ENCODE data around the gene GNA15.

The GNA15 gene

GRCh38 chr19:3196064-3196932 is 60.5 kb downstream of the GNA15 start:
- no peak overlapping the region for H2AFZ ChIP-seq (ENCODE audit: low read length)
- H3K79me2 ChIP-seq (ENCODE audit: insufficient read depth, low read length) = no peaks in the 10 kb centered on the region
- no peak overlapping the region for H3K9ac ChIP-seq (ENCODE audit: low read length)
- no peaks in the 10 kb centered on the region for H3K9me3 ChIP-seq (ENCODE audit: low read length)
- H3K27me3 ChIP-seq (ENCODE audit: insufficient read depth, low read length) = no peaks in the 10 kb centered on the region
- H3K4me3 ChIP-seq (ENCODE audit: low read depth, low read length, poor library complexity, severe bottlenecking) = no peak overlapping the region
- peaks cover 52% of the 10 kb centered on the region for H3K36me3 ChIP-seq (ENCODE audit: insufficient read depth, low read length)
- H3K9me2 ChIP-seq (ENCODE audit: low read depth, low read length) = no peaks in the 10 kb centered on the region
- H3K4me2 ChIP-seq (ENCODE audit: low read length) = no peak overlapping the region
- H3K4me1 ChIP-seq (ENCODE audit: insufficient read depth, low read length, severe bottlenecking) = no peaks in the 10 kb centered on the region
- no peaks in the 10 kb centered on the region for H4K20me1 ChIP-seq (ENCODE audit: insufficient read depth, low read length)
- TF ChIP-seq CTCF (IDR thresholded peaks at IDR 0.05; ENCODE audit: low read length) = no peak
- TF ChIP-seq EZH2 (IDR thresholded peaks at IDR 0.05; ENCODE audit: borderline replicate concordance, low read length) = no peak
- no peaks in the 10 kb centered on the region for H3F3A ChIP-seq (ENCODE audit: insufficient read depth, low read length)
- H3K27ac ChIP-seq (ENCODE audit: low read depth, low read length, poor library complexity, severe bottlenecking) = no peak overlapping the region

DNA sequence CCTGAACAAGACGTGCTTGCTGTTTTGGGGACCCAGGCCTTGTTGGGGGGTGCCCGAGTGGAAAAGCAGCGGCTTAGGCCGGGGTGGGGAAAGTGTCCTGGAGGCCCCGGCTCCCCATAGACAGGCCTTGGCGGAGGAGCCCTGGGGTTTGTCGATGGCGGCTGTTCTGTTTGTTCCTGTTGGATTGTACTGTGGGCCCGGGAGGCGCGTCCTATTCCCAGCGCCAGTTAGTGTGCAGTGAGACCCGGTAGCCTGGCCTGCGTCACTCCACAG is 61.0 kb downstream of the GNA15 start:
- H3K4me1 ChIP-seq (ENCODE audit: insufficient read depth, low read length, severe bottlenecking) = no peaks in the 10 kb centered on the region
- no peaks in the 10 kb centered on the region for H3K9me2 ChIP-seq (ENCODE audit: low read depth, low read length)
- H2AFZ ChIP-seq (ENCODE audit: low read length) = no peak overlapping the region
- H3K9me3 ChIP-seq (ENCODE audit: low read length) = no peaks in the 10 kb centered on the region
- no peaks in the 10 kb centered on the region for H4K20me1 ChIP-seq (ENCODE audit: insufficient read depth, low read length)
- H3K36me3 ChIP-seq (ENCODE audit: insufficient read depth, low read length) = peaks cover 53% of the 10 kb centered on the region
- no peaks in the 10 kb centered on the region for H3F3A ChIP-seq (ENCODE audit: insufficient read depth, low read length)
- no peak overlapping the region for H3K9ac ChIP-seq (ENCODE audit: low read length)
- no peak overlapping the region for H3K4me3 ChIP-seq (ENCODE audit: low read depth, low read length, poor library complexity, severe bottlenecking)
- H3K79me2 ChIP-seq (ENCODE audit: insufficient read depth, low read length) = no peaks in the 10 kb centered on the region
- H3K4me2 ChIP-seq (ENCODE audit: low read length) = no peak overlapping the region
- no peaks in the 10 kb centered on the region for H3K27me3 ChIP-seq (ENCODE audit: insufficient read depth, low read length)
- H3K27ac ChIP-seq (ENCODE audit: low read depth, low read length, poor library complexity, severe bottlenecking) = no peak overlapping the region
- TF ChIP-seq EZH2 (IDR thresholded peaks at IDR 0.05; ENCODE audit: borderline replicate concordance, low read length) (no peak), CTCF (IDR thresholded peaks at IDR 0.05; ENCODE audit: low read length) (no peak)

- no peak overlapping the region for H3K9ac ChIP-seq (ENCODE audit: low read length)
- H3K27ac ChIP-seq (ENCODE audit: low read depth, low read length, poor library complexity, severe bottlenecking) = no peak overlapping the region
- H3K4me1 ChIP-seq (ENCODE audit: insufficient read depth, low read length, severe bottlenecking) = no peaks in the 10 kb centered on the region
- H3F3A ChIP-seq (ENCODE audit: insufficient read depth, low read length) = no peaks in the 10 kb centered on the region
- no peaks in the 10 kb centered on the region for H3K9me3 ChIP-seq (ENCODE audit: low read length)
- H3K27me3 ChIP-seq (ENCODE audit: insufficient read depth, low read length) = no peaks in the 10 kb centered on the region
- H3K4me3 ChIP-seq (ENCODE audit: low read depth, low read length, poor library complexity, severe bottlenecking) = no peak overlapping the region
- H3K9me2 ChIP-seq (ENCODE audit: low read depth, low read length) = no peaks in the 10 kb centered on the region
- H3K79me2 ChIP-seq (ENCODE audit: insufficient read depth, low read length) = no peaks in the 10 kb centered on the region
- no peak for TF ChIP-seq CTCF (IDR thresholded peaks at IDR 0.05; ENCODE audit: low read length)
- TF ChIP-seq EZH2 (IDR thresholded peaks at IDR 0.05; ENCODE audit: borderline replicate concordance, low read length) = no peak
- H3K4me2 ChIP-seq (ENCODE audit: low read length) = no peak overlapping the region
- H3K36me3 ChIP-seq (ENCODE audit: insufficient read depth, low read length) = peaks cover 48% of the 10 kb centered on the region
- no peak overlapping the region for H2AFZ ChIP-seq (ENCODE audit: low read length)
- H4K20me1 ChIP-seq (ENCODE audit: insufficient read depth, low read length) = no peaks in the 10 kb centered on the region
Measured at GRCh38 chr19:3198901-3199700, 63.3 kb downstream of the GNA15 start.
